Common myeloid progenitor, CD34-positive (primary cell): ENCODE measurements around the gene SNX33.
A peak's percentile ranks its signal among the peaks of the same experiment; 100 is the strongest.
"Not testable (repeated sequence)": the region's sequence is repeated elsewhere in the genome, so short reads cannot be mapped to it uniquely, and the experiment has no call there.

Source experiments
- CTCF ChIA-PET: fragments of 350-600 bp; sonication (Branson Sonifier 250); formaldehyde crosslinking; loops from one replicate; lab custom pipeline; 2021; ENCODE audit warnings: antibody characterized with exemption; lab: Charles Lee
- POLR2A ChIA-PET: fragments of 350-600 bp; sonication (Branson Sonifier 250); formaldehyde crosslinking; loops from one replicate; lab custom pipeline; 2021; ENCODE audit warnings: antibody characterized with exemption; lab: Charles Lee
- DNase-seq, 3 donors: peaks; one replicate each; pipeline versions ENCODE4 v3.0.0 to v3.0.0-alpha.2; 2013
- H3K27ac ChIP-seq, 2 experiments: 1 replicate in 1 of 2; 2 replicates in 1 of 2; pipeline ENCODE4 v1.7.0; 2013; ENCODE audit warnings: inconsistent platforms in 2 of 2, low read length in 2 of 2, mild to moderate bottlenecking in 2 of 2, low read depth in 1 of 2, moderate library complexity in 1 of 2; ENCODE audit not compliant: severe bottlenecking in 2 of 2, insufficient read depth in 1 of 2, poor library complexity in 1 of 2
- H3K27me3 ChIP-seq, 5 experiments: replicated peaks in 2 of 5; 1 replicate in 3 of 5; 2 replicates in 2 of 5; pipeline versions ENCODE4 v1.6.1 to v1.7.0; 2013; ENCODE audit warnings: low read length in 4 of 5, mild to moderate bottlenecking in 2 of 5, moderate library complexity in 2 of 5, inconsistent platforms in 1 of 5; ENCODE audit not compliant: insufficient read depth in 5 of 5, control insufficient read depth in 4 of 5
- H3K36me3 ChIP-seq, 4 experiments: 1 replicate in 2 of 4; 2 replicates in 2 of 4; pipeline versions ENCODE4 v1.6.1 to v1.7.0; 2013; ENCODE audit warnings: low read length in 3 of 4, control low read depth in 1 of 4, mild to moderate bottlenecking in 1 of 4; ENCODE audit not compliant: control insufficient read depth in 4 of 4, insufficient read depth in 4 of 4
- H3K4me1 ChIP-seq, 4 experiments: 1 replicate in 3 of 4; 2 replicates in 1 of 4; pipeline versions ENCODE4 v1.6.1 to v1.7.1; 2013; ENCODE audit warnings: low read length in 3 of 4, mild to moderate bottlenecking in 3 of 4, control low read depth in 1 of 4, inconsistent platforms in 1 of 4, moderate library complexity in 1 of 4; ENCODE audit not compliant: control insufficient read depth in 4 of 4, insufficient read depth in 4 of 4; ENCODE audit errors: control extremely low read depth in 1 of 4
- H3K4me3 ChIP-seq, 7 experiments: 1 replicate in 4 of 7; 2 replicates in 3 of 7; pipeline versions ENCODE4 v1.5.1 to v1.7.0; 2013; ENCODE audit warnings: mild to moderate bottlenecking in 7 of 7, low read length in 6 of 7, moderate library complexity in 6 of 7, inconsistent platforms in 2 of 7, low read depth in 2 of 7, control low read depth in 1 of 7; ENCODE audit not compliant: insufficient read depth in 4 of 7, control insufficient read depth in 1 of 7; ENCODE audit errors: extremely low read depth in 1 of 7
- H3K9me3 ChIP-seq, 5 experiments: 1 replicate in 4 of 5; 2 replicates in 1 of 5; pipeline versions ENCODE4 v1.6.1 to v1.7.1; 2013; ENCODE audit warnings: low read length in 4 of 5, mild to moderate bottlenecking in 2 of 5, inconsistent platforms in 1 of 5, low read depth in 1 of 5, moderate library complexity in 1 of 5; ENCODE audit not compliant: control insufficient read depth in 4 of 5, insufficient read depth in 2 of 5; ENCODE audit errors: control extremely low read depth in 1 of 5
- WGBS: methylation state at CpG from one replicate; pipeline ENCODE4 v1.1.5; 2013; ENCODE audit not compliant: insufficient coverage; 5-methylcytosine and 5-hydroxymethylcytosine counted together

Gene SNX33

DNA sequence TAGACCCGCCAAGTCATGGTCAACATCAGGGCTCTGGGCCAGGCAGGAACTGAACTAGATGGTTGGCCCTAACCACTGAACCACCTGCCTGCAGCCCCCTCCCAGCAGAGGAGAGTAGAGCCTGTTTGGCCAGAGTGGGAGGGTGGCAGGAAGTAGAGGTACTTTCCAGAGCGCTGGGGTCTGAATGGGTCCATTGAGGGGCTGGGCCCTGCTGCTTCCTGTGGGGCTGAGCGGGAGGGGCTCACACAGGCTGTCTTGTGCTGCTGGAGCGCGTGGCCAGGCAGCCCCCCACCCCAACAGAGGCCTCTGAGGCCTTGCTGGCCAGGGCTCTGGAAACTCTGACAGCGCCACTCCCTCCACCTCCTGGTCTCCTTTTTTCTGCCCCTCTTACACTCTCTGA is 47.5 kb downstream of the SNX33 start:
- peaks cover 0 to 70% (median 20%) of the 10 kb centered on the region in 5 experiments for H3K27me3 ChIP-seq
- H3K36me3 ChIP-seq = no peaks in the 10 kb centered on the region
- H3K27ac ChIP-seq = no peak overlapping the region
- ChIA-PET CTCF (interaction anchor here (0.7 to 2.8 kb wide), 4 partner anchors 10 to 33 kb away, joined by 3 to 18 read pairs (median 4); a partner anchor contains a TSS), POLR2A (interaction anchor here (1.2 kb wide), 1 partner anchor 19 kb away, joined by 3 read pairs; no protein-coding TSS in a partner anchor)
- WGBS = 7% methylated on average over 5 of the region's 6 CpGs
- peak in 2 of 3 donors; percentile 69 to 76 for DNase-seq
- H3K4me3 ChIP-seq = peak overlapping the region in 1 of 7 experiments; percentile 11
- no peaks in the 10 kb centered on the region for H3K9me3 ChIP-seq
- H3K4me1 ChIP-seq = peaks cover 0 to 40% (median 40%) of the 10 kb centered on the region in 4 experiments

DNA sequence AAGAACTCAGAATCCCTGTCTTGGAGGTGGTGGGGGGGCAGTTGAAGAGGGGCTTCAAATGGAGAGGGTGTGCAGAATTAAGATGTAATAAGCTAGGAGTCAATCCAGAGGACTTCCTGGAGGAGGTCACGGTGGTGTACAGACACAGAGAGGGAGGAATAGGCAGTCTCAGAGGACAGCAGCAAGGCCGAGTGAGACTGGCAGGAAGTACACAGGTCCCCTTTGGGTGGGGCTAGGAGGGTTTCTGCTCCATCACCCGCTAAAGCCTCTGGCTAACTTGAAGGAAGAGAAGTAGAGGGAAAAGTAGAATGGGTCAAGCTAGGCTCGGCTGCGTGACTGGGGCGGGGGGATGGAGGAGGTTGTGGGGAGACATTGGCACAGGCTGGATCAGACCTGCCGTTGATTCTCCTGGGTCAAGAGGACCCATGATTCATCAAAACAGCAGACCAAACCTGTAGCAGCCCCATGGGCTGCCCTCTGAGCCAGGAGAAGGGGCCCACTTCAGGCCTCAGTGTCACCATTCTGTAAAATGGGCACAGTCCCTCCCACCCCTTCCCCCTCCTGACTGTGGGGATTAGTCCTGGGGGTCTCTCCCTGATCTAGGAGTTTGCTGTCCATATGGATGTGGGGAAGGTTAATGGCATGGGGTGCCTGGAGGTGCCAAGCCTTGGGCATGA is 48.1 kb downstream of the SNX33 start:
- Histone ChIP-seq H3K27me3 (peaks cover 0 to 64% (median 20%) of the 10 kb centered on the region in 5 experiments), H3K36me3 (no peaks in the 10 kb centered on the region), H3K27ac (no peak overlapping the region), H3K4me1 (peaks cover 0 to 46% (median 44%) of the 10 kb centered on the region in 4 experiments), H3K4me3 (no peak overlapping the region), H3K9me3 (no peaks in the 10 kb centered on the region)
- DNase-seq = peak in 1 of 3 donors; percentile 23
- ChIA-PET CTCF (interaction anchor here (2.8 kb wide), 1 partner anchor 11 kb away, joined by 18 read pairs; no protein-coding TSS in a partner anchor), POLR2A (no interaction called here)
- 37% methylated on average over 6 of the region's 7 CpGs for WGBS

DNA sequence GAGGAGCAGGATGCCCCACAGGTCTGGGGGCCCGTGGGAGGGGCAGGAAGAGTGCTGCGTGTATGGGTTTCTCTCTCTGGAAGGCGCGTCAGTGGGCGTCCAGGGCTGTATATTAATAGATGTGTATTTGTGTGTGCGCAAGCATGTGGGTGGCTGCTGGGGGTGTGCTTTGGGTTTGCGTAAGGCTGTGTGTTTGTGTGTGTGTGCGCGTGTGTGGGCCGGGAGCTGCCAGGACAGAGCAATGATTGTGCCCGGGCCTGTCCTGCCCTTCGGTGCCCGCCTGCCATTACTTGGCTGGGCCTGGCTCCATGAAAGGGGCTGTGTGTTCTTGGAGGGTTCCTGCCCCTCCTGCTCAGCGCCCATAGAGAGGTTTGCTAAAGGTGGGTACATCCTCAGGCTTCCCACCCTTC is 48.6 kb downstream of the SNX33 start:
- no peak overlapping the region for H3K27ac ChIP-seq
- POLR2A ChIA-PET = no interaction called here
- H3K4me1 ChIP-seq = peaks cover 0 to 49% (median 47%) of the 10 kb centered on the region in 4 experiments
- no peak for DNase-seq
- WGBS = 77% methylated on average over 10 of the region's 14 CpGs
- no peaks in the 10 kb centered on the region for H3K36me3 ChIP-seq
- CTCF ChIA-PET = interaction anchor here (0.9 kb wide), 1 partner anchor 33 kb away, joined by 3 read pairs; no protein-coding TSS in a partner anchor
- H3K4me3 ChIP-seq = no peak overlapping the region
- H3K27me3 ChIP-seq = peaks cover 0 to 60% (median 17%) of the 10 kb centered on the region in 5 experiments
- no peaks in the 10 kb centered on the region for H3K9me3 ChIP-seq

DNA sequence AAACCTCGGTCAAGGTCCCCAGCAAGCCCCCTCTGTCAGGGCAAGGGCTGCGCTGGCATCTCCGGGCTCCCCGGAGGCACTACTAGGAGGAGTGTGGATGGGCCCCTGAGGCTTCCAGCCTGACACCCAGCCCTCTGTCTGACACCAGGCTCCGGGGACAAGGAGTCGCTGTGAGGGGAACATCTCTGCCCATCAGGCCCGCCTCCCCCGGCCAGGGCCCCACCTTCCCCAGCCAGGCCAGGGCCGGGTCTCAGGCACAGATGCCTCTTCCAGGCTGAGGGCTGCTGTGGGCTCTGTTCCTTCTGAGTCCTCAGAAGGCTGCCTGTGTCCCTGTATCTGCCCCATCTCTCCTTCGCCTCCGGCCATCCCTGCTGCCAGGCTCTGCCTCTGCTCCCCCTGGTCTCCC is 49.1 kb downstream of the SNX33 start:
- 85% methylated on average over 10 of the region's 11 CpGs for WGBS
- no peak for DNase-seq
- Histone ChIP-seq H3K27ac (no peak overlapping the region), H3K9me3 (no peaks in the 10 kb centered on the region), H3K36me3 (no peaks in the 10 kb centered on the region), H3K4me1 (peaks cover 0 to 49% (median 47%) of the 10 kb centered on the region in 4 experiments), H3K27me3 (peaks cover 0 to 55% (median 12%) of the 10 kb centered on the region in 5 experiments), H3K4me3 (no peak overlapping the region)
- ChIA-PET CTCF (interaction anchor here (0.9 kb wide), 1 partner anchor 32 kb away, joined by 3 read pairs; no protein-coding TSS in a partner anchor), POLR2A (no interaction called here)

GRCh38 chr15:75697523-75697922 is 49.8 kb downstream of the SNX33 start:
- ChIA-PET CTCF (no interaction called here), POLR2A (no interaction called here)
- 100% methylated on average over 2 of the region's 7 CpGs for WGBS
- H3K27ac ChIP-seq = no peak overlapping the region
- no peaks in the 10 kb centered on the region for H3K36me3 ChIP-seq
- H3K27me3 ChIP-seq = peaks cover 0 to 50% (median 12%) of the 10 kb centered on the region in 5 experiments
- H3K4me1 ChIP-seq = peaks cover 0 to 49% (median 47%) of the 10 kb centered on the region in 4 experiments
- no peak for DNase-seq
- no peaks in the 10 kb centered on the region for H3K9me3 ChIP-seq
- H3K4me3 ChIP-seq = no peak overlapping the region

DNA sequence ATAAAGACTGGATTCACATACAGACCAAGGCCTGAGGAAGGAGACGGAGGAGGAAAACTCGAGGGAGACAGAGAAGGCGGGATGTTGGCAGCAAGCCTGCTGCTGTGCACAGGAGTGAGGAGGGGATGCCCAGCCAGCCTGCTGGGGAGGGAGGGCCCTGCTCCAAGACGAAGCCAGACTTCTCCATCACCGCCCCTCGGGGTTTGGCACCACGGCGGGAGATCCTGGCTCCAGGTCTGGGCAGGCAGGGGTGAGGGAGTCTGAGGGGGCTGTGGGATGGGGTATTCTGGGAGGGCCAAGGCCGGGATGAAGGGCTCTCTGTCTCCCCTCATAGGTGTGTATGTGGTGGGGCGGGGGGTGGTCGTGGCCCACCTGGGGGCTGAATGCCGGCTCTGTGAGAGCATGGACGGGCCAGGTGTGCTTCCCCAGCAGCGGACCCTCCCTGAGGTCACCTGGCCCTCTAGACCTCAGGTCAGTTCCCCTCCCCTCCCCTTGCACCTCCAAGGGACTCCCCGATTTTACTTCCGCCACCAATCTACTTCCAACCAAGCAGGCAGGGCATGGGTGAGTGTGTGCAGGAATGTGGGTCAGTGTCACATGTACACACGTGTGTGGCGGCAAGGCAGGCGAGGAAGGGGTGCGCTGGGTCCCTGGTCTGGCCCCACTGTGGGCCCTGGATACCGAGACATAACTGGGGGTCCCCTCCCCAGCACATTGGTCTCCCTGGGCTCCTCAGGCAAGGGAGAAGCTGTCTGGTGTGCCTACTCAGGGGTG is 50.4 kb downstream of the SNX33 start:
- POLR2A ChIA-PET = interaction anchor here (0.6 kb wide), 1 partner anchor 328 kb away, joined by 4 read pairs; no protein-coding TSS in a partner anchor
- not testable (repeated sequence) for DNase-seq, H3K4me3 ChIP-seq, H3K9me3 ChIP-seq, H3K36me3 ChIP-seq, H3K27ac ChIP-seq
- Histone ChIP-seq H3K27me3 (peaks cover 0 to 46% (median 12%) of the 10 kb centered on the region in 5 experiments), H3K4me1 (peaks cover 0 to 49% (median 45%) of the 10 kb centered on the region in 4 experiments)
- CTCF ChIA-PET = interaction anchor here (1.0 to 1.1 kb wide), 2 partner anchors 11 to 26 kb away, joined by 3 read pairs; a partner anchor contains a TSS
- 92% methylated on average over 9 of the region's 21 CpGs for WGBS
